Stomach (tissue), 4 donors: ENCODE data around the gene CLEC4G.

Experiments used
- EP300 ChIP-seq: sonication (generic); formaldehyde crosslinking; IDR thresholded peaks from one replicate; pipeline ENCODE4 v1.6.1; 2017; ENCODE audit warnings: antibody characterized with exemption
- POLR2A ChIP-seq, 4 donors: fragments of 450-650 bp; IDR thresholded peaks; one replicate each; pipeline ENCODE4 v1.6.1; 2016; ENCODE audit warnings: antibody characterized with exemption in 4 of 4, control low read depth in 2 of 4, mild to moderate bottlenecking in 1 of 4, moderate library complexity in 1 of 4
- POLR2AphosphoS5 ChIP-seq, 3 donors: sonication (generic); formaldehyde crosslinking; IDR thresholded peaks; one replicate each; pipeline ENCODE4 v1.6.1; 2016; ENCODE audit warnings: antibody characterized with exemption in 3 of 3
- TF ChIP-seq, protein P1 (sequence below), 7 experiments: fragments of 450-650 bp in 4 of 7; fragments of 200-600 bp in 3 of 7; sonication (generic) in 3 of 7; IDR thresholded peaks; one replicate each; pipeline ENCODE4 v1.5.1; 2016 to 2019; ENCODE audit warnings: antibody characterized with exemption in 7 of 7, control low read depth in 2 of 7, mild to moderate bottlenecking in 1 of 7

DNA sequence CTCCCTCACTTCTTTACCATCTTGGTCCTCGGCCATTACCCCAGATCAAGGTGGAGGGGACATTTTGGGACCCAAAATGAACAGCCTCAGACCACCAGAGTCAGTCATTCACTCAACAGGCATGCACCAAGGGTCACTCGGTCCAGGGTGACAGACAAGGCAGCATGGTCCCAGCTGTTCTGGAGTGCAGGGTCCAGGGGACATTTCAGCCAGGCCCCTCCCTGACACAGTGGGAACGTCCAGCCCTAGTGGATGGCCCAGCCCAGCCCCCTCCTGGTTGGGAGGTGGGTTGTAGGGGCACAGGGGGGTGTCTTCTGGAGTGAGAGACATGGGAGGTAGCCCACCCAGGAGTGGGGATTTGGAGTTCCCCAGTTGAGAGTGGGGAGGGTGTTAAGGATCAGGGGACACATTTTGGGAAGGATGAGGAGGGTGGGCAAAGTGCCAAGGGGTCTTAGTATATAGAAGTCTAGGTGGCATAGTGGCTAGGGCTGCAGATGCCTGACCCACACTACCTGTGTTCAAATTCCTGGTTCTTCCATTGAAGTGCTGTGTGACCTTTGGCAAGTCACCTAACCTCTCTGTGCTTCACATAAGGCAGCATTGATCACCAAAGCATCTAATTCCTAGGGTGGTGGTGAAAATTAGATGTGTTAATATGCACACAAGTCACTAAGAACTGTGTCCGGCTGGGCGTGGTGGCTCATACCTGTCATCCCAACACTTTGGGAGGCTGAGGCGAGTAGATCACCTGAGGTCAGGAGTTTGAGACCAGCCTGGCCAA lies 27.4 kb downstream of the CLEC4G start:
- TF ChIP-seq, protein P1, sequence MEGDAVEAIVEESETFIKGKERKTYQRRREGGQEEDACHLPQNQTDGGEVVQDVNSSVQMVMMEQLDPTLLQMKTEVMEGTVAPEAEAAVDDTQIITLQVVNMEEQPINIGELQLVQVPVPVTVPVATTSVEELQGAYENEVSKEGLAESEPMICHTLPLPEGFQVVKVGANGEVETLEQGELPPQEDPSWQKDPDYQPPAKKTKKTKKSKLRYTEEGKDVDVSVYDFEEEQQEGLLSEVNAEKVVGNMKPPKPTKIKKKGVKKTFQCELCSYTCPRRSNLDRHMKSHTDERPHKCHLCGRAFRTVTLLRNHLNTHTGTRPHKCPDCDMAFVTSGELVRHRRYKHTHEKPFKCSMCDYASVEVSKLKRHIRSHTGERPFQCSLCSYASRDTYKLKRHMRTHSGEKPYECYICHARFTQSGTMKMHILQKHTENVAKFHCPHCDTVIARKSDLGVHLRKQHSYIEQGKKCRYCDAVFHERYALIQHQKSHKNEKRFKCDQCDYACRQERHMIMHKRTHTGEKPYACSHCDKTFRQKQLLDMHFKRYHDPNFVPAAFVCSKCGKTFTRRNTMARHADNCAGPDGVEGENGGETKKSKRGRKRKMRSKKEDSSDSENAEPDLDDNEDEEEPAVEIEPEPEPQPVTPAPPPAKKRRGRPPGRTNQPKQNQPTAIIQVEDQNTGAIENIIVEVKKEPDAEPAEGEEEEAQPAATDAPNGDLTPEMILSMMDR (IDR thresholded peaks at IDR 0.05): no peak
- TF ChIP-seq POLR2A (IDR thresholded peaks at IDR 0.05) (no peak), POLR2AphosphoS5 (IDR thresholded peaks at IDR 0.05) (no peak), EP300 (no peak)
